Measurements from ENCODE around the gene C5AR2.
"Not testable (repeated sequence)": the region's sequence is repeated elsewhere in the genome, so short reads cannot be mapped to it uniquely, and the experiment has no call there.

Gene C5AR2

GRCh38 chr19:47379381-47379938 lies 47.5 kb downstream of the C5AR2 start:
- no peaks in the 10 kb centered on the region for H3K9me3 Mint-ChIP-seq
- no peak overlapping the region for H3K27ac Mint-ChIP-seq
- H3K4me3 Mint-ChIP-seq: no peak overlapping the region
- H3K4me1 Mint-ChIP-seq (ENCODE audit: low read depth): peaks cover 21% of the 10 kb centered on the region
- no peak for DNase-seq
- H3K27me3 Mint-ChIP-seq: no peaks in the 10 kb centered on the region
- H3K36me3 Mint-ChIP-seq (ENCODE audit: low read depth): peaks cover 80% of the 10 kb centered on the region

DNA sequence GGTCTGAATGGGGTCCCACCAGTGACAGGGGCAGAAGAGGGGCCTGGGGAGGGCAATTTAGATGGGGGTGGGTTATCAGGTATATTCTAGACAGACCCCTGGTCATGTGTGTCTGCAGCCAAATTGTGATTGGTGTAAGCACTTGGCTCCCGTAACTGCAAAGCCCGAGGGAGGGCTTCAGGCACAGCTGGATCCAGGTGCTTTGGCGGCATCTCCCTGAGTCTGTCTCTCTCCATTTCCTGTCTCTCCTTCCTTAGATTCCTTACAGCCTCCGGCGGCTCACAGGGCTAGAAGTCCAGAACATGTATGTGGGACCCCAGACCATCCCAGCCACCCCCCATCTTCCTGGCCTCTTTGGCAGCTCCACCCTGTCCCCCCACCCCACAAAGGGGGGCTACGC lies 48.6 kb downstream of the C5AR2 start:
- Mint-ChIP-seq H3K9me3 (no peaks in the 10 kb centered on the region), H3K27me3 (no peaks in the 10 kb centered on the region)

GRCh38 chr19:47381121-47381520 lies 49.1 kb downstream of the C5AR2 start:
- Mint-ChIP-seq H3K27me3 (no peaks in the 10 kb centered on the region), H3K4me1 (ENCODE audit: low read depth) (peaks cover 21% of the 10 kb centered on the region), H3K36me3 (ENCODE audit: low read depth) (peaks cover 66% of the 10 kb centered on the region), H3K4me3 (no peak overlapping the region), H3K9me3 (no peaks in the 10 kb centered on the region), H3K27ac (peak overlapping the region; percentile 71)
- DNase-seq: no peak

More for the DNA sequence above, 48.6 kb downstream of the C5AR2 start:
- peaks cover 72% of the 10 kb centered on the region for H3K36me3 Mint-ChIP-seq (ENCODE audit: low read depth)
- H3K4me1 Mint-ChIP-seq (ENCODE audit: low read depth): peaks cover 21% of the 10 kb centered on the region
- peak overlapping the region; percentile 18 for H3K27ac Mint-ChIP-seq
- H3K4me3 Mint-ChIP-seq: no peak overlapping the region
- no peak for DNase-seq

DNA sequence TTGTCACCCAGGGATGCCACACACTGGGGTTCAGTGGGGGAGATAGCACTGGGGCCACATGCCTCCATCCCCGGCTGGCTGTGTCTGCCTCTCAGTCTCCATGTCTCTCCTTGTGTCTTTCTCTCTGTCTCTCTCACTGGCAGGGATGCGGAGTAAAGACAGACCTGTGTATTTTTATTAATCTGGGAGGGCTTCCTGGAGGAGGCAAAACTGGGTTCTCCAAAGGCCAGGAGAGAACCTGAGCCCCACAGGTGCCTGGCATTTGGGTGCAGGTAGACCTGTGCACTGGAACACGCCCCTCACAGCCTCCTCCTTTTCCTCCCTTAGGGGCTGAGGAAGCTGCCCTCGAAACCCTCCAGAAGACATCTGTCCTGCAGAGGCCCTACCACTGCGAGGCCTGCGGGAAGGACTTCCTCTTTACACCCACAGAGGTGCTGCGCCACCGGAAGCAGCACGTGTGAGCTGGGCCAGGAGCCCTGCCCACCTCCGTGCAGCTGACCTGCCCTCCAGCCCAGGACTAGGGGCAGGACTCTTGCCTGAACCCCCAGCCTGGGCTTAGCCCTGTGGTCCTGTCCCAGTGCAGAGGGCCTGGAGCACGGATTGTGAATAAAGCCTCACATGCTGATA lies 49.8 kb downstream of the C5AR2 start:
- Mint-ChIP-seq H3K4me1 (ENCODE audit: low read depth) (peaks cover 21% of the 10 kb centered on the region), H3K9me3 (no peaks in the 10 kb centered on the region), H3K4me3 (no peak overlapping the region), H3K27ac (peak overlapping the region; percentile 71), H3K36me3 (ENCODE audit: low read depth) (peaks cover 60% of the 10 kb centered on the region), H3K27me3 (no peaks in the 10 kb centered on the region)
- DNase-seq: no peak

DNA sequence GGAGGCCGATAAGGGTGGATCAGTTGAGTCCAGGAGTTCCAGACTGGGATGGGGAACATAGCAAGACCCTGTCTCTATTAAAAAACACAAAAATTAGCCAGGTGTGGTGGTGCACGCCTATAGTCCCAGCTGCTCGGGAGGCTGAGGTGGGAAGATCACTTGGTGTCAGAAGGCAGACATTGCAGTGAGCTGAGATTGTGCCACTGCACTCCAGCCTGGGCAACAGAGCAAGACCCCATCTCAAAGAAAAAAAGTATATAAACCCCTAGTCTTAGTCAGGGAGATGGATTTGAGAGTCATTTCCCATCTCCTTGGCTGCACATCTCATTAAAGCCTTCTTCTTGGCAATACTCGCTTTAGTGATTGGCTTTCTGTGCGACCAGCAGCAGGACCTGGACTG lies 51.9 kb downstream of the C5AR2 start:
- H3K27ac Mint-ChIP-seq: not testable (repeated sequence)
- peaks cover 21% of the 10 kb centered on the region for H3K4me1 Mint-ChIP-seq (ENCODE audit: low read depth)

DNA sequence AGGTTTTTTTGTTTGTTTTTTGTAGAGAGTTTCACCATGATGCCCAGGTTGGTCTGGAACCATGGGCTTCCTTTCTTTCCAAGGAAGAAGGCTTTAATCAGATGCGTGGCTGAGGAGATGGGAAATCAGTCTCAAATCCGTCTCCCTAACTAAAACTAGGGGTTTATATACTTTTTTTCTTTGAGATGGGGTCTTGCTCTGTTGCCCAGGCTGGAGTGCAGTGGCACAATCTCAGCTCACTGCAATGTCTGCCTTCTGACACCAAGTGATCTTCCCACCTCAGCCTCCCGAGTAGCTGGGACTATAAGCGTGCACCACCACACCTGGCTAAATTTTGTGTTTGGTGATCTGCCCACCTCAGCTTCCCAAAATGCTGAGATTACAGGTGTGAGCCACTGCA lies 52.6 kb downstream of the C5AR2 start:
- not testable (repeated sequence) for H3K4me3 Mint-ChIP-seq, H3K9me3 Mint-ChIP-seq, DNase-seq, H3K27ac Mint-ChIP-seq, H3K27me3 Mint-ChIP-seq
- H3K36me3 Mint-ChIP-seq (ENCODE audit: low read depth): peaks cover 35% of the 10 kb centered on the region
- H3K4me1 Mint-ChIP-seq (ENCODE audit: low read depth): peaks cover 21% of the 10 kb centered on the region

More for the DNA sequence above, 51.9 kb downstream of the C5AR2 start:
- H3K4me3 Mint-ChIP-seq, H3K27me3 Mint-ChIP-seq, DNase-seq, H3K9me3 Mint-ChIP-seq: not testable (repeated sequence)
- peaks cover 41% of the 10 kb centered on the region for H3K36me3 Mint-ChIP-seq (ENCODE audit: low read depth)

- not testable (repeated sequence) for H3K27me3 Mint-ChIP-seq, DNase-seq, H3K27ac Mint-ChIP-seq, H3K4me3 Mint-ChIP-seq, H3K9me3 Mint-ChIP-seq
- Mint-ChIP-seq H3K4me1 (ENCODE audit: low read depth) (peaks cover 13% of the 10 kb centered on the region), H3K36me3 (ENCODE audit: low read depth) (peaks cover 15% of the 10 kb centered on the region)
Observed at GRCh38 chr19:47386582-47386981, 54.6 kb downstream of the C5AR2 start.

DNA sequence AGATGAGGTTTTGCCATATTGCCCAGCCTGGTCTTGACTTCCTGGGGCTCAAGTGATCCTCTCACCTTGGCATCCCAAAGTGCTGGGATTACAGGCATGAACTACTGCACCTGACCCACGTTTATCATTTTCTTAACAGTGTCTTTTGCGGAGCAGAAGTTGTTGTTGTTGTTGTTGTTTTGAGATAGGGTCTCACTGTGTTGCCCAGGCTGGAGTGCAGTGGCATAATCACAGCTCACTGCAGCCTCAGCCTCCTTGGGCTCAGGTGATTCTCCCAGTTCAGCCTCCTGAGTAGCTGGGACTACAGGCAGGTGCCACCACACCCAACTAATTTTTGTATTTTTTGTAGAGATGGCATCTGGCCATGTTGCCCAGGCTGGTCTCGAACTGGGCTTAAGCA lies 55.6 kb downstream of the C5AR2 start:
- not testable (repeated sequence) for H3K9me3 Mint-ChIP-seq; H3K27me3 Mint-ChIP-seq; H3K36me3 Mint-ChIP-seq (ENCODE audit: low read depth); H3K4me3 Mint-ChIP-seq; DNase-seq; H3K27ac Mint-ChIP-seq
- peaks cover 11% of the 10 kb centered on the region for H3K4me1 Mint-ChIP-seq (ENCODE audit: low read depth)

GRCh38 chr19:47388721-47389120 lies 56.7 kb downstream of the C5AR2 start:
- DNase-seq; H3K27ac Mint-ChIP-seq; H3K4me1 Mint-ChIP-seq (ENCODE audit: low read depth); H3K4me3 Mint-ChIP-seq; H3K27me3 Mint-ChIP-seq; H3K9me3 Mint-ChIP-seq; H3K36me3 Mint-ChIP-seq (ENCODE audit: low read depth): not testable (repeated sequence)

- DNase-seq: no peak
- H3K27me3 Mint-ChIP-seq: peaks cover 4% of the 10 kb centered on the region
- H3K36me3 Mint-ChIP-seq (ENCODE audit: low read depth): no peaks in the 10 kb centered on the region
- H3K9me3 Mint-ChIP-seq: no peaks in the 10 kb centered on the region
- no peak overlapping the region for H3K4me3 Mint-ChIP-seq
- H3K27ac Mint-ChIP-seq: no peak overlapping the region
- H3K4me1 Mint-ChIP-seq (ENCODE audit: low read depth): peaks cover 4% of the 10 kb centered on the region
Observed at GRCh38 chr19:47389150-47389556, 57.2 kb downstream of the C5AR2 start.

DNA sequence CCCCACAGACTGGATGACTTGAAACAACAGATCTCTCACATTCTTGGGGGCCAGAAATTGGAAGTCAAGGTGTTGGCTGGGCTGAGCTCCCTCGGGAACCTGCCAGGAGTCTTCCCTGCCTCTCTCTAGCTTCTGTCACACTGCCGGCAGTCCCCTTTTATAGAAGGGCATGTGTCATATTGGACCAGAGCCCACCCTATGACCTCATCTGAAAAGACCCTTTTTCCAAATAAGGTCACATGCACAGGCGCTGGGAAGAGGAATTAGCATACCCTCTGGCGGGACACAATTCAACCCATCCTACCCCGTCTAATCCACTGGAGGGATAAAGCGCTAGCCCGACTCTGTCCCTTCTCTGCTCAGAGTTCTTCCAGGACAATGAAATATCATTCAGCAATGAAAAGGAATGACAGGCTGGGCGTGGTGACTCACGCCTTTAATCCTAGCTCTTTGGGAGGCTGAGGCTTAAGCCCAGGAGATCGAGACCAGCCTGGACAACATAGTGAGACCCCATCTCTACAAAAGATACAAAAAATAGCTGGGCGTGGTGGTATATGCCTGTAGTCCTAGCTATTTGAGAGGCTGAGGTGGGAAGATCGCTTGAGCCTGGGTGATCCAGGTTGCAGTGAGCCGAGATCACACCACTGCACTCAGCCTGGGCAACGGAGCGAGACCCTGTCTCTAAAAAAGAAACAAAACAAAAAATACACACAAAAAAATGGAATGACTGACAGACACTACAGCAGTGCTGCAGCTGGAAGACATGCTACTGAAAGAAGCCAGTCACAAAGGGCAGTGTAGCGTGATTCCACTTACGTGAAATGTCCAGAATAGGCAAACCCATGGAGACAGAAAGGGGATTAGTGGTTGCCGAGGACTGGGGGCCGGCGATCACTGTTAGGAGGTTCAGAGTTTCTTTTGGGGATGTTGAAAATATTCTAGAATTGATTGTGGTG lies 58.8 kb downstream of the C5AR2 start:
- no peak for DNase-seq
- H3K36me3 Mint-ChIP-seq (ENCODE audit: low read depth): no peaks in the 10 kb centered on the region
- H3K4me1 Mint-ChIP-seq (ENCODE audit: low read depth): peaks cover 4% of the 10 kb centered on the region
- H3K9me3 Mint-ChIP-seq: no peaks in the 10 kb centered on the region
- no peak overlapping the region for H3K4me3 Mint-ChIP-seq
- H3K27ac Mint-ChIP-seq: no peak overlapping the region
- H3K27me3 Mint-ChIP-seq: peaks cover 4% of the 10 kb centered on the region

GRCh38 chr19:47391510-47392223 lies 59.7 kb downstream of the C5AR2 start:
- Mint-ChIP-seq H3K9me3 (no peaks in the 10 kb centered on the region), H3K4me3 (no peak overlapping the region), H3K27ac (no peak overlapping the region), H3K4me1 (ENCODE audit: low read depth) (peaks cover 4% of the 10 kb centered on the region), H3K27me3 (peaks cover 4% of the 10 kb centered on the region), H3K36me3 (ENCODE audit: low read depth) (no peaks in the 10 kb centered on the region)
- DNase-seq: peak; percentile 85
